H1 (cell line): Measurements from ENCODE around the gene MMP17. TPM values are rescaled to one million over a fixed set of nuclear protein-coding genes. Genes with fewer than 3 reads are reported as not detected.
A peak's percentile ranks its signal among the peaks of the same experiment; 100 is the strongest.

ENCODE experiments used
- CTCF ChIA-PET: fragments of 300-600 bp; sonication (Branson Sonifier 250); formaldehyde crosslinking; loops from one replicate; lab custom pipeline; 2021; ENCODE audit not compliant: partially characterized antibody; lab: Charles Lee
- POLR2A ChIA-PET: fragments of 300-600 bp; sonication (Branson Sonifier 250); formaldehyde crosslinking; loops from one replicate; lab custom pipeline; 2021; ENCODE audit warnings: inconsistent platforms; ENCODE audit not compliant: partially characterized antibody; lab: Charles Lee
- DNase-seq, 2 experiments: peaks; one replicate each; pipeline versions ENCODE4 v3.0.0 to v3.0.0-alpha.2; 2010 to 2022; ENCODE audit warnings: low spot score in 2 of 2, low read depth in 1 of 2, mixed read lengths in 1 of 2
- FAIRE-seq: peaks from 2 replicates; lab custom pipeline; 2011; peaks lifted over from hg19 to GRCh38; lab: Jason Lieb, UNC
- H2AFZ ChIP-seq: 2 replicates; pipeline ENCODE4 v1.8.1; 2012; ENCODE audit warnings: low read length, inconsistent platforms
- H2AK5ac ChIP-seq: 2 replicates; pipeline ENCODE4 v1.6.1; 2013; ENCODE audit warnings: low read depth, low read length
- H2BK120ac ChIP-seq: replicated peaks from 2 replicates; pipeline ENCODE3; 2013; ENCODE audit warnings: low read depth, low read length, inconsistent platforms
- H2BK12ac ChIP-seq: 2 replicates; pipeline ENCODE4 v1.6.1; 2013; ENCODE audit warnings: low read depth, low read length
- H2BK15ac ChIP-seq: 2 replicates; pipeline ENCODE4 v1.6.1; 2013; ENCODE audit warnings: low read length
- H2BK20ac ChIP-seq: 2 replicates; pipeline ENCODE4 v1.6.1; 2013; ENCODE audit warnings: low read length
- H2BK5ac ChIP-seq: 2 replicates; pipeline ENCODE4 v1.6.1; 2013; ENCODE audit warnings: low read depth, low read length
- H3K14ac ChIP-seq: 2 replicates; pipeline ENCODE4 v1.6.1; 2013; ENCODE audit warnings: inconsistent platforms; ENCODE audit not compliant: insufficient read length
- H3K18ac ChIP-seq: 2 replicates; pipeline ENCODE4 v1.6.1; 2013; ENCODE audit warnings: low read length; ENCODE audit errors: extremely low read depth
- H3K23ac ChIP-seq: 2 replicates; pipeline ENCODE4 v1.6.1; 2013; ENCODE audit warnings: inconsistent platforms; ENCODE audit not compliant: insufficient read length
- H3K23me2 ChIP-seq: 2 replicates; pipeline ENCODE4 v1.6.1; 2013; ENCODE audit warnings: low read depth, low read length
- H3K27ac ChIP-seq: 2 replicates; pipeline ENCODE4 v1.6.1; 2011; ENCODE audit warnings: low read depth, low read length, inconsistent platforms
- H3K27me3 ChIP-seq, 4 experiments: replicated peaks in 1 of 4; 1 replicate in 1 of 4; 2 replicates in 3 of 4; pipeline versions ENCODE4 v1.6.1 to v1.8.1; 2011 to 2013; ENCODE audit warnings: low read length in 3 of 4, mild to moderate bottlenecking in 3 of 4, inconsistent platforms in 2 of 4, mixed read lengths in 2 of 4, moderate library complexity in 1 of 4; ENCODE audit not compliant: control insufficient read depth in 3 of 4, insufficient read depth in 3 of 4; ENCODE audit errors: extremely low read depth in 1 of 4
- H3K36me3 ChIP-seq, 4 experiments: 2 replicates each; pipeline versions ENCODE4 v1.6.1 to v1.8.1; 2011 to 2013; ENCODE audit warnings: mild to moderate bottlenecking in 4 of 4, low read length in 3 of 4, moderate library complexity in 2 of 4, control low read depth in 1 of 4, inconsistent platforms in 1 of 4; ENCODE audit not compliant: insufficient read depth in 4 of 4, control insufficient read depth in 2 of 4
- H3K4ac ChIP-seq: replicated peaks from 2 replicates; pipeline ENCODE3; 2013; ENCODE audit warnings: low read length, low read depth, mixed read lengths, inconsistent platforms; ENCODE audit not compliant: insufficient read length
- H3K4me1 ChIP-seq, 4 experiments: replicated peaks in 1 of 4; 1 replicate in 1 of 4; 2 replicates in 3 of 4; pipeline versions ENCODE4 v1.6.1 to v1.8.1; 2011 to 2013; ENCODE audit warnings: low read length in 3 of 4, inconsistent platforms in 2 of 4, mixed read lengths in 1 of 4; ENCODE audit not compliant: insufficient read depth in 4 of 4, control insufficient read depth in 3 of 4
- H3K4me2 ChIP-seq, 2 experiments: 2 replicates each; pipeline versions ENCODE4 v1.6.1 to v1.8.1; 2011 to 2013; ENCODE audit warnings: low read depth in 2 of 2, low read length in 2 of 2, control low read depth in 1 of 2, inconsistent platforms in 1 of 2, mild to moderate bottlenecking in 1 of 2; ENCODE audit not compliant: insufficient read depth in 1 of 2
- H3K4me3 ChIP-seq, 4 experiments: fragments of 200-600, 300-600 bp in 1 of 4; sonication (generic), shearing (Covaris generic), sonication (Bioruptor Twin) in 1 of 4; 2 replicates each; pipeline versions ENCODE4 v1.5.1 to v1.8.1; 2011 to 2016; ENCODE audit warnings: low read length in 4 of 4, low read depth in 3 of 4, control low read depth in 2 of 4, inconsistent platforms in 2 of 4, mild to moderate bottlenecking in 2 of 4, mixed read lengths in 1 of 4, moderate library complexity in 1 of 4; ENCODE audit not compliant: insufficient read depth in 2 of 4; ENCODE audit errors: extremely low read depth in 1 of 4
- H3K56ac ChIP-seq: replicated peaks from 2 replicates; pipeline ENCODE3; 2013; ENCODE audit warnings: low read depth, mild to moderate bottlenecking, mixed read lengths, low read length, inconsistent platforms; ENCODE audit not compliant: insufficient read length
- H3K79me1 ChIP-seq: 2 replicates; pipeline ENCODE4 v1.6.1; 2013; ENCODE audit warnings: low read depth, low read length, control low read depth
- H3K79me2 ChIP-seq, 2 experiments: 2 replicates each; pipeline versions ENCODE4 v1.6.1 to v1.8.1; 2012 to 2013; ENCODE audit warnings: low read length in 2 of 2, mild to moderate bottlenecking in 2 of 2, inconsistent platforms in 1 of 2; ENCODE audit not compliant: insufficient read depth in 2 of 2, control insufficient read depth in 1 of 2
- H3K9ac ChIP-seq, 4 experiments: replicated peaks in 1 of 4; 1 replicate in 1 of 4; 2 replicates in 3 of 4; pipeline versions ENCODE4 v1.6.1 to v1.8.1; 2011 to 2013; ENCODE audit warnings: low read depth in 3 of 4, low read length in 3 of 4, control low read depth in 2 of 4, mild to moderate bottlenecking in 2 of 4, moderate library complexity in 2 of 4, inconsistent platforms in 1 of 4; ENCODE audit errors: extremely low read depth in 1 of 4
- H3K9me3 ChIP-seq, 2 experiments: 2 replicates each; pipeline versions ENCODE4 v1.6.1 to v1.8.1; 2012 to 2013; ENCODE audit warnings: mild to moderate bottlenecking in 2 of 2, moderate library complexity in 2 of 2, control low read depth in 1 of 2, inconsistent platforms in 1 of 2, low read depth in 1 of 2, low read length in 1 of 2, mixed read lengths in 1 of 2; ENCODE audit not compliant: insufficient read depth in 2 of 2
- H4K20me1 ChIP-seq, 2 experiments: replicated peaks in 1 of 2; 2 replicates each; pipeline versions ENCODE3 to v1.8.1; 2011 to 2013; ENCODE audit warnings: inconsistent platforms in 2 of 2, low read length in 2 of 2, mild to moderate bottlenecking in 1 of 2; ENCODE audit not compliant: insufficient read depth in 2 of 2, control insufficient read depth in 1 of 2
- H4K5ac ChIP-seq: 2 replicates; pipeline ENCODE4 v1.6.1; 2013; ENCODE audit warnings: low read length, low read depth, mixed read lengths, inconsistent platforms; ENCODE audit not compliant: insufficient read length
- H4K8ac ChIP-seq: 2 replicates; pipeline ENCODE4 v1.8.0; 2013; ENCODE audit warnings: mild to moderate bottlenecking, moderate library complexity, low read length, inconsistent platforms; ENCODE audit not compliant: insufficient read depth; ENCODE audit errors: extremely low read depth
- H4K91ac ChIP-seq: replicated peaks from 2 replicates; pipeline ENCODE3; 2013; ENCODE audit warnings: low read length, mixed read lengths, inconsistent platforms; ENCODE audit not compliant: insufficient read length
- BCL11A ChIP-seq, 2 experiments: IDR thresholded peaks; one replicate each; pipeline ENCODE4 v1.6.1; 2011; ENCODE audit warnings: low read depth in 2 of 2, low read length in 2 of 2, mild to moderate bottlenecking in 2 of 2
- CBX8 ChIP-seq: fragments of 300-800, 300-1000 bp; sonication (generic); IDR thresholded peaks from 2 replicates; pipeline ENCODE4 v1.7.1; 2016; ENCODE audit warnings: low read depth, low read length, borderline replicate concordance
- CEBPB ChIP-seq: IDR thresholded peaks from 2 replicates; pipeline ENCODE4 v1.6.1; 2012; ENCODE audit warnings: low read depth, low read length
- EGR1 ChIP-seq: IDR thresholded peaks from 2 replicates; pipeline ENCODE4 v1.6.1; 2011; ENCODE audit warnings: low read depth, low read length, borderline replicate concordance
- HDAC6 ChIP-seq: IDR thresholded peaks from one replicate; pipeline ENCODE4 v1.7.1; 2012; ENCODE audit warnings: low read depth, mild to moderate bottlenecking, inconsistent platforms, low read length, moderate library complexity
- RNF2 ChIP-seq: fragments of 200-900, 300-1000 bp; sonication (generic); IDR thresholded peaks from 2 replicates; pipeline ENCODE4 v1.7.1; 2016; ENCODE audit warnings: borderline replicate concordance, low read depth, mild to moderate bottlenecking, antibody characterized with exemption, low read length; ENCODE audit not compliant: poor library complexity, severe bottlenecking; ENCODE audit errors: missing control alignments
- SP2 ChIP-seq: IDR thresholded peaks from 2 replicates; pipeline ENCODE4 v1.6.1; 2012; ENCODE audit warnings: mild to moderate bottlenecking, low read length, inconsistent platforms
- YY1 ChIP-seq: IDR thresholded peaks from 2 replicates; pipeline ENCODE4 v1.6.1; 2011; ENCODE audit warnings: low read depth, mild to moderate bottlenecking, low read length
- WGBS, 2 experiments: shearing (Covaris generic) in 1 of 2; methylation state at CpG; one replicate each; pipeline versions ENCODE4 v1.1.6 to v1.1.7; 2013 to 2015; ENCODE audit warnings: low lambda C conversion rate in 2 of 2, mixed read lengths in 2 of 2, inconsistent platforms in 1 of 2, low coverage in 1 of 2, missing lambda C conversion rate in 1 of 2; ENCODE audit not compliant: insufficient replicate concordance in 2 of 2, insufficient coverage in 1 of 2, insufficient read length in 1 of 2; ENCODE audit errors: extremely low coverage in 1 of 2, missing lambda C conversion rate in 1 of 2; 5-methylcytosine and 5-hydroxymethylcytosine counted together
- polyA plus RNA-seq, 7 experiments: library from polyadenylated mRNA; depleted of rRNA in 3 of 7; stranded (reverse) in 5 of 7; unstranded in 2 of 7; fragments of >200 nt in 5 of 7; fragments of 200-250 nt in 2 of 7; gene quantifications; 1 replicate in 5 of 7; 2 replicates in 1 of 7; 4 replicates in 1 of 7; pipeline versions ENCODE4 v1.2.1 to v1.2.3, GENCODE V29; 2011 to 2013; ENCODE audit warnings: missing spikeins in 2 of 7, mixed read lengths in 2 of 7
- total RNA-seq: library from RNA; stranded (reverse); fragmentation: NEBNext Ultra II Directional; extraction: Animal tissue kit (Norgen Biotek cat#: 25700); gene quantifications from 2 replicates; pipeline ENCODE4 v1.2.1, GENCODE V29; 2021
- TF ChIP-seq, protein P1 (sequence below), 3 experiments: IDR thresholded peaks; 1 replicate in 2 of 3; 2 replicates in 1 of 3; pipeline versions ENCODE4 v1.5.1 to v1.6.1; 2011; ENCODE audit warnings: low read length in 3 of 3, mild to moderate bottlenecking in 3 of 3, inconsistent platforms in 2 of 3, low read depth in 1 of 3, moderate library complexity in 1 of 3; ENCODE audit not compliant: insufficient read depth in 1 of 3; ENCODE audit errors: control extremely low read depth in 1 of 3

MMP17 gene
- total and polyA plus RNA-seq, 2 of the 8 experiments (the other 6 are each of a cell fraction or from before 2014, with no cell fraction given) = 41.3 to 53.8 TPM

- H2AFZ ChIP-seq = no peak overlapping the region
- H3K4me2 ChIP-seq = no peak overlapping the region
- H2AK5ac ChIP-seq = no peak overlapping the region
- H2BK120ac ChIP-seq = no peak overlapping the region
- peaks cover 11% of the 10 kb centered on the region; the same call in 1 of the 2 replicates for H3K23me2 ChIP-seq
- H3K14ac ChIP-seq = no peak overlapping the region
- no peak overlapping the region for H3K27ac ChIP-seq
- DNase-seq (peak in 1 of 2 experiments; percentile 49), FAIRE-seq (no peak)
- no peaks in the 10 kb centered on the region for H3K9me3 ChIP-seq
- H3K56ac ChIP-seq = no peak overlapping the region
- peaks cover 0 to 11% (median 8%) of the 10 kb centered on the region in 4 experiments; a peak in 5 of 7 replicates for H3K27me3 ChIP-seq
- H2BK20ac ChIP-seq = no peak overlapping the region
- no peak overlapping the region for H4K5ac ChIP-seq
- H4K91ac ChIP-seq = no peak overlapping the region
- peaks cover 4% of the 10 kb centered on the region; the same call in 1 of the 2 replicates for H3K79me1 ChIP-seq
- H3K9ac ChIP-seq = no peak overlapping the region
- H4K8ac ChIP-seq = no peak overlapping the region
- H3K4ac ChIP-seq = no peak overlapping the region
- POLR2A ChIA-PET = interaction anchor here (1.5 kb wide), 1 partner anchor 20 kb away, joined by 3 read pairs; no protein-coding TSS in a partner anchor
- WGBS, 2 experiments = 69% methylated on average over 4 of the region's 23 CpGs; no CpG with 5 or more reads in 1 of the 2 experiments
- H3K79me2 ChIP-seq = peaks cover 0 to 28% of the 10 kb centered on the region in 2 experiments; a peak in 2 of 4 replicates
- no peak overlapping the region for H3K4me3 ChIP-seq
- H2BK5ac ChIP-seq = no peak overlapping the region
- H3K4me1 ChIP-seq = peaks cover 0 to 22% (median 14%) of the 10 kb centered on the region in 4 experiments; a peak in 6 of 7 replicates
- H3K36me3 ChIP-seq = no peaks in the 10 kb centered on the region; a peak in 1 of 8 replicates
- CTCF ChIA-PET = interaction anchor here (0.6 to 1.5 kb wide), 7 partner anchors 11 to 367 kb away, joined by 3 to 5 read pairs (median 4); no protein-coding TSS in a partner anchor
- peaks cover 7 to 31% of the 10 kb centered on the region in 2 experiments for H4K20me1 ChIP-seq
- H3K23ac ChIP-seq = no peak overlapping the region
- no peak overlapping the region for H3K18ac ChIP-seq
- H2BK12ac ChIP-seq = no peak overlapping the region
- H2BK15ac ChIP-seq = no peak overlapping the region
- TF ChIP-seq EGR1 = no peak
- TF ChIP-seq YY1 = peak; percentile 68; the same call in 1 of the 2 replicates
- TF ChIP-seq CEBPB = no peak
- no peak for TF ChIP-seq SP2
- TF ChIP-seq, protein P1, sequence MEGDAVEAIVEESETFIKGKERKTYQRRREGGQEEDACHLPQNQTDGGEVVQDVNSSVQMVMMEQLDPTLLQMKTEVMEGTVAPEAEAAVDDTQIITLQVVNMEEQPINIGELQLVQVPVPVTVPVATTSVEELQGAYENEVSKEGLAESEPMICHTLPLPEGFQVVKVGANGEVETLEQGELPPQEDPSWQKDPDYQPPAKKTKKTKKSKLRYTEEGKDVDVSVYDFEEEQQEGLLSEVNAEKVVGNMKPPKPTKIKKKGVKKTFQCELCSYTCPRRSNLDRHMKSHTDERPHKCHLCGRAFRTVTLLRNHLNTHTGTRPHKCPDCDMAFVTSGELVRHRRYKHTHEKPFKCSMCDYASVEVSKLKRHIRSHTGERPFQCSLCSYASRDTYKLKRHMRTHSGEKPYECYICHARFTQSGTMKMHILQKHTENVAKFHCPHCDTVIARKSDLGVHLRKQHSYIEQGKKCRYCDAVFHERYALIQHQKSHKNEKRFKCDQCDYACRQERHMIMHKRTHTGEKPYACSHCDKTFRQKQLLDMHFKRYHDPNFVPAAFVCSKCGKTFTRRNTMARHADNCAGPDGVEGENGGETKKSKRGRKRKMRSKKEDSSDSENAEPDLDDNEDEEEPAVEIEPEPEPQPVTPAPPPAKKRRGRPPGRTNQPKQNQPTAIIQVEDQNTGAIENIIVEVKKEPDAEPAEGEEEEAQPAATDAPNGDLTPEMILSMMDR (IDR thresholded peaks at IDR 0.05; ENCODE audit: control extremely low read depth in 1 of 3, insufficient read depth in 1 of 3, low read depth in 1 of 3, low read length in 3 of 3) = peak in 2 of 3 experiments; percentile 61 to 77; a peak in 3 of 4 replicates
- no peak for TF ChIP-seq RNF2
- no peak for TF ChIP-seq HDAC6
- TF ChIP-seq CBX8 = no peak
- TF ChIP-seq BCL11A (IDR thresholded peaks at IDR 0.05; ENCODE audit: low read depth in 2 of 2, low read length in 2 of 2) = no peak
Measured at GRCh38 chr12:131833896-131834641, 5.9 kb downstream of the MMP17 start.
